Raji (cell line): ENCODE measurements around the gene HAPLN2.

Experiments
- POLR2A ChIP-seq: IDR thresholded peaks from 2 replicates; pipeline ENCODE4 v1.6.1; 2011; ENCODE audit warnings: low read depth, low read length, control low read depth; ENCODE audit not compliant: insufficient read depth

Gene HAPLN2

GRCh38 chr1:156586892-156587477 is 32.2 kb upstream of the HAPLN2 start:
- TF ChIP-seq POLR2A = no peak

DNA sequence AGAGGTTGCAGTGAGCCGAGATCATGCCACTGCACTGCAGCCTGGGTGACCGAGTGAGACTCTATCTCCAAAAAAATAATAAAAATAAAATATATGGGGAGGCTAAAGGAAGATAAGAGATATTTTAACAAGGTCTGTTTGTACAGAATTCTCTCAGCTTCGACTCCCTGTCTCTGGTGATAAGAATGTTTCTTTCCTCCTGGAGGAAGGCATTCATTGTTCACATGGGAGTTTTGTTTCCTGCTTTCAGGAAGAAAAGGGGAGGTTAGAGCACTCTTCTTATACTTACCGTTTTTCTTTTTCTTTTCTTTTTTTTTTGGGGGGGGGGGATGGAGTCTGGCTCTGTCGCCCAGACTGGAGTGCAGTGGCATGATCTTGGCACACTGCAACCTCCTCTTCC is 29.7 kb upstream of the HAPLN2 start:
- TF ChIP-seq POLR2A = no peak

DNA sequence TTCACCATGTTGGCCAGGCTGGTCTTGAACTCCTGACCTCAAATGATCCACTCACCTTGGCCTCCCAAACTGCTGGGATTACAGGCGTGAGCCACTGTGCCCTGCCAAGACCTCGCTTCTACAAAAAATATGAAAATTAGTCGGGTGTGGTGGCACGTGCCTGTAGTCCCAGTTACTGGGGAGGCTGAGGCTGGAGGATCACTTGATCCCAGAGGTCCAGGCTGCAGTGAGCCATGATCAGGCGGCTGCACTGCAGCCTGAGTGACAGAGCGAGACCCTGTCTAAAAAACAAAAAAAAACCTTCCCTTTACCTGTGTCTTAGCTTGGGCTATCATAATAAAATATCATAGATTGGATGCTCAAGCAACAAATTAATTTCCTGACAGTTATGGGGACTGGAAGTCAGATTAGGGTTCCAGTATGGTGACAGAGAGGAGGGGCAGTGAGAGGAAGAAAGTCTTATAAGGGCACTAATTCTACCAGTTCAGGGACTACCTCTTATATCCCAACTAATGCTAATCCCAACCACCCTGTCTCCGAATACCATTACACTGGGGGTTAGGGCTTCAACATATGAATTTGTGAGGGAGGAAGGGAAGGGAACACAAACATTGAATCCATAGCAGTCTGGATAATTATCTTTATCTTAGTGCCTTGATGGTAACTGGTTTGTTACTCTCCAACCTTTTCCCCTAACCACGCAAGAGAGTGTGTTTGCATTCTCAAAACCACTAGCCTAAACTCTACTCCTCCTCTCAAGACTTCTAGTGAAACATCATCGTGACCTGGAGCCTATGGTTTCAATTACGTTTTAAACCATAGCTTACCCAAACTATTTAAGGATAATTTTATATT is 28.7 kb upstream of the HAPLN2 start:
- no peak for TF ChIP-seq POLR2A

- no peak for TF ChIP-seq POLR2A
These were observed 28.1 kb upstream of the HAPLN2 start for GRCh38 chr1:156591181-156591431.

DNA sequence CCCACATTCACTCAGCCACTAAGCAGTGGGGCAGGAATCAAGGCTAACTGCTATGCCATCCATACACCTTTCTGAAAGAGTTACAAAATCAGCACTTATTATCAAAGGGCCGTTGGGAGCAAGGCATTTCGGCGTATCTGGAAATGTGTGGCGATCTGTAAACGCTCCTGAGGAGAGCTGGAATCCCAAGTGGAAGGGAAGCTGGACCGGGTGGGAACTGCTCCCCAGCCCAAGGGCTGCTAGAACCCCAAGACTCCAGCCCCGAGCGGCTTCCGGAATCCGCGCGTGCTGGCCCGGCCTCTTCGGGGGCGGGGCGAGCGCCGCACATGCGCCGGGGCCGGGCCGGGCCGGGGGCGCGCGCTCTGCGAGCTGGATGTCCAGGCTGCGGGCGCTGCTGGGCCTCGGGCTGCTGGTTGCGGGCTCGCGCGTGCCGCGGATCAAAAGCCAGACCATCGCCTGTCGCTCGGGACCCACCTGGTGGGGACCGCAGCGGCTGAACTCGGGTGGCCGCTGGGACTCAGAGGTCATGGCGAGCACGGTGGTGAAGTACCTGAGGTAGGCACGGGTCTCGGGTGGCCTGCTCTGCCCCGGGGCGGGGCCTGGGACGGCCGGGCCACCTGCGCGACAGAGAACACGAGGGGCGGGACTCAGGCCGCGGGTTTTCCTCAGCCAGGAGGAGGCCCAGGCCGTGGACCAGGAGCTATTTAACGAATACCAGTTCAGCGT is 27.6 kb upstream of the HAPLN2 start, which contains the start of gene NAXE:
Gene NAXE (plus strand): TSS at position 345 of the 726 bp plus-strand sequence. CDS start 29 bp downstream, at position 374.
- peak; percentile 95 for TF ChIP-seq POLR2A

DNA sequence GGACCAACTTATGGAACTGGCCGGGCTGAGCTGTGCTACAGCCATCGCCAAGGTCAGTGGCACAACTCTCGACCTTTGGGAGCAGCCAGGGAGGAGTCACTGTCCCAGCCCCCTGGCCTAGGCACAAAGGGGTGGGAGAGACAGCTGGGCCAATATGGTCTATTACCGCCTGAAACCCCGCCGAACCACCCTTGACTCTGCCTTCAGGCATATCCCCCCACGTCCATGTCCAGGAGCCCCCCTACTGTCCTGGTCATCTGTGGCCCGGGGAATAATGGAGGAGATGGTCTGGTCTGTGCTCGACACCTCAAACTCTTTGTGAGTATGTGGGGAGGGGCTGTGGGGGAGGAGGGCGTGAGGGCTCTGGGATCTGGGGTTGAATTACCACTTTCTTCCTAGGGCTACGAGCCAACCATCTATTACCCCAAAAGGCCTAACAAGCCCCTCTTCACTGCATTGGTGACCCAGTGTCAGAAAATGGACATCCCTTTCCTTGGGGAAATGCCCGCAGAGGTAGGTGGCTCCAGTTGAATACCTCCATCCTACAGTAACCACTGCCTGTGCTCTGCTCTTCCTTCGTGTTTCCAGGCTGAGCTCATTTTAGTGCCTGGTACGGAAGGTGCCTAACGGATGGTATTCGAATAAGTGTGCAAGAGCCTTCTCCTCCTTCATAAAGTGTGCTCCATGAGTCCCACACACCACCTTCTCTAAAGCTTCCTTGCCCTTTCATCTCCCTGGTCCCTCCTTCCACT is 26.9 kb upstream of the HAPLN2 start:
- TF ChIP-seq POLR2A = 0 out of 2 replicates have a peak, but pooled peaks have one; percentile 19

GRCh38 chr1:156592910-156593660 is 26.1 kb upstream of the HAPLN2 start:
- TF ChIP-seq POLR2A = peak; percentile 24; the same call in 1 of the 2 replicates

DNA sequence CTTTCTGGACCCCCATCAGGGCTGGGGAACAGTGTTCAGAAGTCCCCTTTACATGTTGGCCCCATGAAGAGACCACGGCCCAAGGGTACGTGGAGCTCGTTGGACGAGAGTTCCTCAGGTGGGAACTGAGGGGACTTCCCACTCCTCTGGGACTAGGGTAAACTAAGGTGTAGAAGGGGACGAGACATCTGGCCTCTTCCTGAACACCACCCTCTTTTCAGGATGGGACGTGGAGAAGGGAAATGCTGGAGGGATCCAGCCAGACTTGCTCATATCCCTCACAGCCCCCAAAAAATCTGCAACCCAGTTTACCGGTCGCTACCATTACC is 25.6 kb upstream of the HAPLN2 start:
- no peak for TF ChIP-seq POLR2A

GRCh38 chr1:156594190-156594589 is 25.0 kb upstream of the HAPLN2 start:
- TF ChIP-seq POLR2A = peak; percentile 26; the same call in 1 of the 2 replicates

DNA sequence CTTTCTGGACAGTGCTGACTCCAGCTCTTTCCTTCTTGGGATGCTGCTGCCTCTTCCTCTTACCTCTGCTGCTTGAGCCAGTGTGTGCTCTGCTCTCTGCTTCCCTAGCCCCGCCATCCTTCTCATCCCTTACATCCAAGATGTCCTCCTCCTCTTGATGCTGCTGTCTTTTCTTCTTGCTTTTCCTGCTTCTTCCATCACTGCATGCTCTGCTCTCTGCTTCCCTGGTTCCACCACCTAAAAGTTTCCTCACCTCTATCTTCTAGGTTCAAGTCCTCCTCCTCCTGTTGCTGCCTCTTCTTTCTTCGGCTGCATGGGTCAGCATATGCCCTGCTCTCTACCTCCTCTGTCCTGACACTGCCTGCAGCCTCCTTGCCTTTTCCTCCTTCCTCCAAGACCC is 24.2 kb upstream of the HAPLN2 start:
- TF ChIP-seq POLR2A = peak; percentile 42; the same call in 1 of the 2 replicates

GRCh38 chr1:156596426-156596825 is 22.8 kb upstream of the HAPLN2 start:
- TF ChIP-seq POLR2A = no peak

- no peak for TF ChIP-seq POLR2A
These were observed 21.1 kb upstream of the HAPLN2 start for GRCh38 chr1:156598125-156598524.

GRCh38 chr1:156598731-156599432 is 20.3 kb upstream of the HAPLN2 start:
- TF ChIP-seq POLR2A = no peak

GRCh38 chr1:156599811-156600210 is 19.4 kb upstream of the HAPLN2 start:
- TF ChIP-seq POLR2A = 0 out of 2 replicates have a peak, but pooled peaks have one; percentile 12
